HTR-8/SVneo (cell line): ENCODE results near the gene SLFN13.
A peak's percentile ranks its signal among the peaks of the same experiment; 100 is the strongest.
"Not testable (repeated sequence)": the region's sequence is repeated elsewhere in the genome, so short reads cannot be mapped to it uniquely, and the experiment has no call there.

ENCODE experiments used
- DNase-seq: peaks from one replicate; pipeline ENCODE4 v3.0.0; 2011; ENCODE audit warnings: low spot score, mixed read lengths; ENCODE audit not compliant: insufficient read length
- FAIRE-seq: peaks from 2 replicates; lab custom pipeline; 2011; peaks lifted over from hg19 to GRCh38; lab: Jason Lieb, UNC

Gene SLFN13, protein sequence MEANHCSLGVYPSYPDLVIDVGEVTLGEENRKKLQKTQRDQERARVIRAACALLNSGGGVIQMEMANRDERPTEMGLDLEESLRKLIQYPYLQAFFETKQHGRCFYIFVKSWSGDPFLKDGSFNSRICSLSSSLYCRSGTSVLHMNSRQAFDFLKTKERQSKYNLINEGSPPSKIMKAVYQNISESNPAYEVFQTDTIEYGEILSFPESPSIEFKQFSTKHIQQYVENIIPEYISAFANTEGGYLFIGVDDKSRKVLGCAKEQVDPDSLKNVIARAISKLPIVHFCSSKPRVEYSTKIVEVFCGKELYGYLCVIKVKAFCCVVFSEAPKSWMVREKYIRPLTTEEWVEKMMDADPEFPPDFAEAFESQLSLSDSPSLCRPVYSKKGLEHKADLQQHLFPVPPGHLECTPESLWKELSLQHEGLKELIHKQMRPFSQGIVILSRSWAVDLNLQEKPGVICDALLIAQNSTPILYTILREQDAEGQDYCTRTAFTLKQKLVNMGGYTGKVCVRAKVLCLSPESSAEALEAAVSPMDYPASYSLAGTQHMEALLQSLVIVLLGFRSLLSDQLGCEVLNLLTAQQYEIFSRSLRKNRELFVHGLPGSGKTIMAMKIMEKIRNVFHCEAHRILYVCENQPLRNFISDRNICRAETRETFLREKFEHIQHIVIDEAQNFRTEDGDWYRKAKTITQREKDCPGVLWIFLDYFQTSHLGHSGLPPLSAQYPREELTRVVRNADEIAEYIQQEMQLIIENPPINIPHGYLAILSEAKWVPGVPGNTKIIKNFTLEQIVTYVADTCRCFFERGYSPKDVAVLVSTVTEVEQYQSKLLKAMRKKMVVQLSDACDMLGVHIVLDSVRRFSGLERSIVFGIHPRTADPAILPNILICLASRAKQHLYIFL

DNA sequence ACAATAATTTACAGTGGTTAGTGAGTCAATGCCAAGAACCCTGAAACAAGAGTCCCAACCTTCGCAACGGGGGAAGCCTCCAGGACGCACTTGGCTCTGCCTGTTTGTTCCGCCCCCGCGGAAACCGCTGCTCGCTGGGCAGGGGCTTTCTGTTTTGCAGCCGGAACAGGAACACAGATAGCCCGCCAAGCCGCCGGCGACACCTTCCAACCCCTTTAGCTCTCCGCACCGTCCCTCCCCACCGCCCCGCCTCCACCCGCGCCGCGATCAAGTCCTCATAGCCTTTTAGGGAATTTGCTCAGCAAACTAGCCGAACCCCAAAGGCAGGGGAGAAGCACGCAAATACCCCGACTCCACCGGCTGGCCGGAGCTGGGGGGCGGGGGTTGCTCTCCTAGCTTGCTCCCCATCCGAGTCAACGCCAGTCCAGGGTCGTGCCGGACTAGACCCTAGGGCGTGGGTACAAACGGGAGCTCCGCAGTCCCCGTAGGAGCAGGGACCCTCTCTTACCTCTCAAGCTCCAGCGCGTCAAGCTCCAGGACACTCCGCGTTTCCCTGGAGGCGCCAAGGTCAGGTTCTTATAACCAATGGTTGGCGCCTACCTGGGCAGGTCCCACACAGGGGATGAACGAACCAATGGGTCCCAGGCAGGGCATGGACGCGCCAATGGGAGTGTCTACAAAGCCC is at the start of gene SLFN13:
TSS of gene SLFN13 (minus strand) at position 553 of the 685 bp plus-strand sequence. CDS start 3,086 bp downstream, outside the sequence.
- peak; percentile 54 for FAIRE-seq
- peak; percentile 64 for DNase-seq

DNA sequence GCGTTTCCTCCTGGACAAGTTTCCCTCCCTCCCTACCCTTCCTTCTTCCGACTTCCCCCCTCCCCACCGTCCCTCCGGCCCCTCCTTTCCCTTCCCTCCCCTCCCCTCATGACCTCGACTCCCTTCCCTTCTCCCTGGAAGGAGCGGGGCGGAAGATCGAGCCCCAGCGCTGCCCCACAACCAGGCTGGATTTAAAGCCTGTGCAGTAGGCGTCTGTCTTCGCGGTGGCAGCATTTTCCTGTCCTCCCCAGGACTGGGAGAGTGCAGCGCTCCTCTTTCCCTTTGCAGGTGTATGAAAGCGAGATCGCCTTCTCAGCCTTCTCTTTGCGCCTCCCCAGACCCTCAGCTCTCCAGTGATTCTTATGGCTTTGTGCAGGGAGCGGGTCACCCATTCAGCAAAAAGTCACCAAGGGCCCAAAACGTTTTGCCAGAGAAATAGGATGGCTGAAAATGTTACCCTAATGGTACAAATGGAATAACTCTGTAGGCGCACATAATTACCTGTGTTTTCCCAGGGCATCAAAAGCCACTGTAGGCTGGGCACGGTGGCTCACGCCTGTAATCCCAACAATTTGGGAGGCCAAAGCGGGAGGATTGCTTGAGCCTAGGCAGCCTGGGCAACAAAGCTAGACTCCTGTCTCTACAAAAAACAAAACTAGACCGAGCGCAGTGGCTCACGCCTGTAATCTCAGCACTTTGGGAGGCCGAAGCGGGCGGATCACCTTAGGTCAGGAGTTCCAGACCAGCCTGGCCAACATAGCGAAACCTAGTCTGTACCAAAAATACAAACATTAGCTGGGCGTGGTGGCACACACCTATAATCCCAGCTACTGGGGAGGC is 48.1 kb upstream of the SLFN13 start:
- DNase-seq, result no peak
- FAIRE-seq, result no peak

- FAIRE-seq, result no peak
- DNase-seq, result no peak
Measured at GRCh38 chr17:35493040-35493439, 44.5 kb upstream of the SLFN13 start.

- no peak for DNase-seq
- FAIRE-seq, result no peak
Measured at GRCh38 chr17:35491417-35491816, 42.9 kb upstream of the SLFN13 start.

GRCh38 chr17:35489944-35490343 is 41.4 kb upstream of the SLFN13 start:
- DNase-seq (no peak), FAIRE-seq (no peak)

DNA sequence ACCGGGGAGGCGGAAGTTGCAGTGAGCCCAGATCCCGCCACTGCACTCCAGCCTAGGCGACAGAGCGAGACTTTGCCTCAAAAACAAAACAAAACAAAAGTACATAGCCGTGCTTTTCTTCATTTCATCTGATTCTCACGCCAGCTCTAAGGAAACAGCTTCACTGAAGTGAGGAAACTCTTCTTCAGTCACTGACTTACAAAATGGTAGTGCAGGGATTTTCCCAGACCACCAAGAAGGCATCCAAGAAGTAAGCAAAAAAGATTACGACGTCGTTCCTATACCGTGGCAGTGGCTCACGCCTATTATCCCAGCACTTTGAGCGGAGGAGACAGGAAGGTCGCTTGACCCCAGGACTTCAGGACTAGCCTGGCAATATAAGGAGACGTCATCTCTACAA is 40.4 kb upstream of the SLFN13 start:
- DNase-seq (no peak), FAIRE-seq (no peak)

GRCh38 chr17:35486920-35487732 is 38.6 kb upstream of the SLFN13 start:
- no peak for FAIRE-seq
- peak; percentile 54 for DNase-seq

DNA sequence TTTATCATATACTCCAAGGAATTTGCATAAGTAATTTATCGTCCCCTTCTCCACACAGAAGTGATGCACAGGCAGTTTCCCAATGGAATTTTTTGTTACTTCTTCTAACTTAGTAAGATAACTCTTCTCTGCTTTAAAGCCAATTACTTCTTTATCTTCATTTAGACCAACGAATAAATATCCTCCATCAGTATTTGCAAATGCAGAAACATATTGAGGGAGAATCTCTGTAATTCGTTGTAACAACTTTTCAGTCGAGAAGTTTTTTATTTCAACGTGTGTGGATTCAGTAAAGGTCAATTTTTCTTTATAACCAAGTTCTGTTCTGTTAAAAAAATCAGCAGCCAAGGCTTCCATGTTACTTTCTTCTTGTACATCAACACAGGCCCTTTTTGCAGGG is 30.7 kb upstream of the SLFN13 start:
- no peak for DNase-seq
- no peak for FAIRE-seq

GRCh38 chr17:35477248-35477647 is 28.7 kb upstream of the SLFN13 start:
- DNase-seq (no peak), FAIRE-seq (no peak)

GRCh38 chr17:35476283-35476820 is 27.8 kb upstream of the SLFN13 start:
- DNase-seq (no peak), FAIRE-seq (no peak)

GRCh38 chr17:35468475-35468874 is 19.9 kb upstream of the SLFN13 start:
- DNase-seq (no peak), FAIRE-seq (no peak)

DNA sequence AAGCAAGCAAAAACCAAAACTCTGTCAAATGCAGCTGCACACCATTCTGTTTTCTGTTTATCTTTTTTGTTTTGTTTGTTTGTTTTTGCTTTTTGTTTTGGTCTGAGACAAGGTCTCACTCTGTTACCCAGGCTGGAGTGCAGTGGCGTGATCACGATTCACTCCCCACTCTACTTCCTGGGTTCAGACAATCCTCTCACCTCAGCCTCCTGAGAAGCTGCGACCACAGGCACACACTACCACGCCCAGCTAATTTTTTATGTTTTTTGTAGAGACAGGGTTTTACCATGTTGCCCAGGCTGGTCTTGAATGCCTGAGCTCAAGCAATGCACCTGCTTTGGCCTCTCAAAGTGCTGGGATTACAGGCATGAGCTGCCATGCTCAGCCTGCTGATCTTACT is 19.3 kb upstream of the SLFN13 start:
- no peak for FAIRE-seq
- no peak for DNase-seq

DNA sequence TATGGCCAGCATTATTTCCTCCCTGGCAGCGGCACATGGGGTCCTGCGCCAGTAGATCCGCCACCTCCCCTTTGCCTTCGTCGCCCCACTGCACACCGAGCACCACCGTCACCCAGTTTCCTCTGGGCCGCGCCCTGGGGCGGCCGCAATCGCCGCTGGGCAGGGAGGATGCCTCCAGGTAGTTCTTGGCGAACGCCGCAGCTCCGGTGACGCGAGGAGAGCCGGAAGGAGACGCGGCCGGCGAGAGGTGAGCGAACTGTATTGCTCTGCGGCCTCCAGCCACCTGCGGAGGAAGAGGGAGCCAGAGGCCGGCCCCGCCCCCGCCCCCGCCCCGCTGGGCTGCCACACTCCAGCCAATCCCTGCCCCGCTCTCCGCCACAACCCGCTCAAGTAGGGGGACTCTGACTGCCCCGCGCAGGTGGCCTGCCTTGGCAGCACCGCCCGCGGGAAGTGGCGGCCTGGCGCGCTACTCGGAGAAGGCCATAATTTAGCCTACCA is 11.8 kb upstream of the SLFN13 start:
- DNase-seq (peak; percentile 17), FAIRE-seq (no peak)

DNA sequence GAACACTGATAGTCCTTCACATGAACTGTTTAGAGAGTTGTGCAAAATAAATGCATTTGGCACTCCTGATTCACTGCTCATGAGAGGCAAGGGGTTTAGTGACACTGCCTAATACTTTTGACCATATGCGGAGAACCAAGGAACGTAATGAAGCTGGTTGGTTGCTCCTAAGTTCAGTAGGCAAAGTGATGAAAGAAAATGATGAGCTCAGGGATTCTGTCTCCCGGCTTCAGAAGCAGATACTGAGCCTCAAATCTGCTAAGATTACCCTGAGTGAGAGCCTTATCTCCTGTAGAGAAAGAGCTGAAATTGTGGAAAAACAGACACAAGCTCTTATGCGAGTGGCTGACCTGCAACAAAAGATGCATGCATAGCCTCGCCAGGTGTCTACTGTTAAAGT is 5.5 kb upstream of the SLFN13 start:
- DNase-seq, FAIRE-seq: not testable (repeated sequence)

GRCh38 chr17:35453171-35453570 is 4.6 kb upstream of the SLFN13 start:
- FAIRE-seq (no peak), DNase-seq (no peak)

DNA sequence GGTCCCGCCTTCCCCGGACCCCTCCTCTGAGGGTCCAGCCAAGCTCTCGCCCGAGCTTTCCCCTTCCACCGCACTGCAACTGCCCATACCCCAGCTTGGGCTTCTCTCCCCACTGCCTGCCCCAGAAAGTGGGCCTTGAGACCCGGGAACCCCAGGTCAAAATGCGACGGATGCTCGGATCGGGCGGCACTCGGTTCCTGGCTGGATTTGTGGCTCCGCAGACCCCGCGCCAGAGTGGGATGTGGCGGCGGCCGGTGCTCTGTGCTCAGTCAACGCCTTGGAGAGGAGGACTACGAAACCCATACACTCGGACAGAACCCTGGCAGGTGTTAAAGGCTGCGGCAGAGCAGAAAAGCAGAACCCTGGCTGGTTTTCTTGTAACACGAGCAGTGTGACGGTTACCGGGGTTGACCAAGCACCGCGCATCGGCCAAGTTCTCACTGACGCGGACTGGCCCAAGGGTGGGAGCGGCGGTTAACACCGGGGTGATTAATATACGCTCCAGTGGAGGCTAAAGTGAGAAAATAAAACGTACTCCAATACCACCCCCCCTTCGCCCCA is 885 bp upstream of the SLFN13 start:
- FAIRE-seq (no peak), DNase-seq (no peak)

DNA sequence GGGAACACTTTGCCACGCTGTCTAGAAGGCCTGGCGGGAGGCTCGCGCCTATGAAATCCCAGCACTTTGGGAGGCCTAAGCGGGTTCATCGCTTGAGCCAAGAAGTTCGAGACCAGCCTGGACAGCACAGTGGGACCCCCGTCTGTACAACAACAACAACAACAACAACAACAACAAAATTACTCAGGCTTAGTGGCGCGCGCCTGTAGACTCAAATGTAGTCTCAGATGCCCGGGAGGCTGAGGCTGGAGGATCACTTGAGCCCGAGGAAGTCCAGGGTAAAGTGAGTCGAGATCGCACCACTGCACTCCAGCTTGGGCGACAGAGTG is 297 bp upstream of the SLFN13 start:
- FAIRE-seq (no peak), DNase-seq (no peak)

DNA sequence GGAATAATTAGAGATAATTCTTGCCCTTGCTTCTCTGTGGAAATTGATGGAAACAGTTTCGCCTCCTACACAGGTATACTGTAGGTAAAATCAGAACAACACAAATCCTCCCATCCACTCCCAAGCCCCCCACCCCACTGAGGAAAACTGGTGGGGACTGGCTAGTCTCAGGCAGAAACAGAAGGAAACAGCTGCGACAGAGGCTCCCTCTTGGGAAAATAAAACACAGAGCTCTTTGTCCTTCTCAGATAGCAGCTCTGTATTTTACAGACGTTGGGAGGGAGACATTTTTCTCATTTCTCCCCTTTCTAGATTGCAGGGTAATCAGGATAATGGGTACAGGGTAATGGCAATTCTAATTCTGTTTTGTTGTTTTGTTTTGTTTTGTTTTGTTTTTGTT is 1.1 kb downstream of the SLFN13 start:
- no peak for DNase-seq
- FAIRE-seq, result no peak
